GM04503 (cell line): ENCODE measurements around the gene VGLL3.
"Not testable (repeated sequence)": the region's sequence is repeated elsewhere in the genome, so short reads cannot be mapped to it uniquely, and the experiment has no call there.

Experiments
- DNase-seq: peaks from one replicate; pipeline ENCODE4 v3.0.0-alpha.2; 2012; ENCODE audit warnings: low read depth

VGLL3 gene

DNA sequence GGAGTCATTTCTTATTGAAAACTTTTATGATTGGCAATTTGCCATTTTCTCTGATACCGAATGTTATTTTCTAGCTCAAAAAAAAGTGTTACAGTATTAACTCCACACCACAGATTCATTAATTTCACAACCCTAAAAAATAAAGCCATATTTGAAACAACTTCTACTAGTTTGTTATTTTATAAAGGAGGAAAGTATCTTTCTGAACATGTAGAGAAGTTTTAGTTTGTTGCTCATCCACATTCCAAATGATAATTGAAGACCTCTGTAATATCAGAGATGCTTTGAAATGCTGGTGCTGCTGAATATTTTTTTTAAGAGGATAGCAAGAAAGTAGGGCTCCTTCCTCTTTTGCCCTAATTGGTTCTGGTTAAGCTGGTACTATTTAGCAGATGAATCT is 1.9 kb downstream of the VGLL3 start:
- DNase-seq: no peak

DNA sequence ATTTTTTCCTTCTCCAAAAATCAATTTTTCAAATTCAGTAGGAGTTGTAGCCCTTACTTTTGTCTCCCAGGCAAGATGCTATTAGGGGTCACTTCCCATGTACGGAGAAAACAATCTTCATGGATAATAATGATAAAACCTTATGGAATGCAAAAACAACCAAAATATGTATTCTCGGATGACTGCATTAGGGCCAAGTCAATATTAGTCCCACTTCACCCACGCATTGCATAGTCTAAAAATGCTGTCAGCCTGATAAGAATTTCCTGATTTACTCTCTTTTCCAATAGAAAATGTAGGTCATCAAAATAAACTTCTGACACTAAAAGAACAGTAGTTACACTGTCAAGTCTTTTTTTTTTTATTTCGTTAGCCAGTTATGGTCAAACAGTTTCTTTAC is 2.7 kb downstream of the VGLL3 start:
- DNase-seq: peak; percentile 61

DNA sequence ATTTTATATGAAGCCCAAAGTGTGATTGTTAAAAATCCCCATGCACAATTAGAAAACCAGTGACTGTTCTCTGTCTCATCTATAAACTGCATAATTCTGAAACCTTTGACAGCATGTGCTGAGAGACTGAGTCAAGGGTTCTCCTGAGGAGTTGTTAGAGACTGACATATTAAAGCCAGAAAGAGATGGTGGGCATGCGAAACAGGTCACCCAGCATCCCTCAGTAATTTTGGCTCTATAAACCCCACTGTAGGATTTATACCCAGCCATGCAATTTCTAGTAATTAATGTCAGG is 3.6 kb downstream of the VGLL3 start:
- DNase-seq: no peak

DNA sequence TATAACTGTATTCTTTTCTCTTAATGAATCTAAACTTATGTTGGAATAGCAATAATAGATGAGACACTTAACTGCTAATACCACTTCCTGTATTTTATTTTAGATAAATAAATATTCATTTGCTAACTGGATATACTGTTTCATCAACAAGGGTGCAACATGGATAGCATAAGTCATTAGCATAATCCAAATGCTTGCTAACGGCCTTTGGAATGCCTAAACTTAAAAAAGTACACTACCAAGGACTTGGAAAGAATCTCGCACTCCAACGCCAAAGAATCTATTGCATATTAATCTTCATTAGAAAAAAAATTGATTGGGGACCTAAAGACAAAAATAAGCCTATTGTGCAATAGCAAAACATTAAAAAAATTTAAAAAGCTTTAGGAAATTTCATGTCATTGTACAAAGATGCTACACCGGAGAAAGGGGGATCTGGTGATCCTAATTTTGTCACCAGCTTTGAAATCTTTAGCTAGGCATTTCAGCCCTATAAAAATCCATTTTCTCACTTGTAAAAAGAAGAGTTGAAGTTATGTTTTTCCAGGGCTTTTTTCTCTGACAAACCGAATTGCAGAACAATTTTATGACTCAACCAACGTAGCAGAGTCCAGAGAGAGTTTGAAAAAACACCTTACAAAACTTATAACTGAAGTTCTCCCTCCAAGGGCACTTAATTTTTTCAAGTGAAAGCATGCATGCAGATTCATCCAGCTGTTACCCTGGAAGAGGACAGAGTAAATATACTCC is 4.1 kb downstream of the VGLL3 start:
- no peak for DNase-seq

DNA sequence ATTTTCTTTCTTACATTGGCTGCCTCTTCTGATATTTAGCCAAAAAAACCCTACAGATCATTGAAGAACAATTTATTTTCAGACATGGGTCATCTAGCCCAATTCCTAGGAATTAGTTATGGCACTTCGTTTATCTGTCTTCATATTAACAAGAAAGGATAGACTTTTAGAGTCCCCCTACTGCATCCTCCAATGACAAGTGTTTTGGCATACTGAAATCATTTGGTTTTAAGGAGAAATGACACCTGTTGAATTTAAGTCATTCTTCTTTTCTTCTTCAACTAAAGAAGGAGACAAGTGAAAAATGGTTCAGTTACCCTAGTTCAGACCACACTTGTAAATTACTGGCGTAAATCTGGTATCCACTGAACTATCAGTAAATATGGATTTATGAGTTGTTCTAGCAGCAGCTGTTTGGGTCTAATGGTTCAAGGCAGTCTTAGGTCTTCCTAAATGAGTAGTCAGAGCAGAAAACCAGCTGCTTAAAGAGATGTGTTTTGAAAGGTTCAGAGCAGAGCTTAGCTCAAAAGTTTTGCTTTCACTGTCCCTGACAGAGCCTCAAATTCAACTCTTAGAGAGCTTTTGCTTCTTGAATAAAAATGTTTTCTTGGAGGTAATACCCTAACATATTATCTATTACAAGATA is 5.6 kb downstream of the VGLL3 start:
- DNase-seq: no peak

DNA sequence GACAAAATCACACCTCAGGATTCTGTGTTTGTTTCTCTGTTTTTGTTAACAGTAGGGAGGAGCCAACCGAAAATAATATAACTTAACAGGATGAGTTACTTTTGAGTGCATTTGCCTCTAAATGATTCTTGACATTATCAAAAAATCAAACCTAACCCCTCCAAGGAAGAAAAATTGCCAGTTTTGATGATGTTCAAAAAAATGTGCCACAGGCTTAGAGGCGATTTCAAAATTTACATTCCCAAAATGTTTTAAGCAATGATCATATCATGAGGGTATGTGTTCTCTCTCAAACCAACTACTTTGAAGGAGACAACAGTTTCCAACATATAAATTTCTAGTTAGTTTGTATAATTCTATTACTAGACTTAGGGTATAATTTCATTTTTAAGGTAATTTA is 6.7 kb downstream of the VGLL3 start:
- DNase-seq: no peak

DNA sequence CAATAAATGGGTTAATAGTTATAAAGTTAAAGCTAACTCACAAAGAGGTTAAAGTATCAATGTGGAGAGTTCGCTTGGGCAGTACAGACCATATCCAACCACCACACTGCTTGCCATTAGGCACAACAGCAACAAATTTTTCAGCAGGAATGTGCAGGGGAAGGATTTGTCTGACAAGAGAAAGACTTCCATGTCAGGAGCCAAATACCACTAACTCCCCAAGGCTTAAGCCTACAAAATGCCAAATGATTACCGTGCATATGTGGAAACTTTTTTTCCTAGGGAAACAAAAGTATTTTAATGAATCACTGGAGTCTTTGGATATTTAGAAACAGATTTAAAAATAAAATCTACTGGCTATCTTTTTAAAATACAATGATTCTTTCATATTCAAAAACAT is 8.1 kb downstream of the VGLL3 start:
- DNase-seq: peak; percentile 91

DNA sequence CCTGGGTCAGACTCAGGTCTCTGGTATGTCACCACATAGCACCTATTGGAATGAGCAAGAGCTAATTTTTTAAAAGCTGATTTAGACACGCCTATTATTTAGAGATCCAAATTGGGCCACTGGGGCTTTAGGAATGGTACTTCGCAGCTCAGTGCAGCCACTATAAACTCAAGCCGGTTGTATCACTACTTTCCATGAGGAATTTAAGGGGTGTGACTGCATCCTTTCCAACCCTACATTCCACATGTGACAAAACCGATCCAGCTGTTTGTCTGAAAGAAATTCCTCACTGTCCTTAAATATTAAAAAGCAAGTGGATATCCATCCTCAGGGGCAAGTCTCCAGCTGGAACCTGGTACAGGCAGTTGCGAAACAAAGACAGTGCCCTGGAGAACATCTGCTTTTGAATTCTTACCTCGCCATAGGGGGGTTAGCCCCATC is 12.8 kb downstream of the VGLL3 start:
- peak; percentile 63 for DNase-seq

DNA sequence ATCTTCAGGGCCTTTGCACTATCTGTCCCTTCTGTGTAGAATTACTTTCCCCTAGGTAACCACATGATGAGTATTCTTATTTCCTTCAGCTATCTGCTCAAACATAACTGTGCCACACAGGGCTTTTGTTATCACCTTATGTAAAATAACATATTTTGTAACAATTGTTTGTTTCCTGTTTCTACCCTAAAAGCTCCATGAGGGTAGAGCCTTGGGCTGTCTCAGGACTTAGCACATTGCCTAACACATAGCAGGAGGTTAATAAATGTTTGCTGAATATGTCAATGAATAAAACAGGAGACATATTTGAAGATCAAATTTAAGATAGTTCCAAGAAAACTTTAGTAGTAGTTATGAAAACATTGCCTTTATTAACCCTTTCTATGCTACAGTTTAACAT is 14.7 kb downstream of the VGLL3 start:
- DNase-seq: no peak

DNA sequence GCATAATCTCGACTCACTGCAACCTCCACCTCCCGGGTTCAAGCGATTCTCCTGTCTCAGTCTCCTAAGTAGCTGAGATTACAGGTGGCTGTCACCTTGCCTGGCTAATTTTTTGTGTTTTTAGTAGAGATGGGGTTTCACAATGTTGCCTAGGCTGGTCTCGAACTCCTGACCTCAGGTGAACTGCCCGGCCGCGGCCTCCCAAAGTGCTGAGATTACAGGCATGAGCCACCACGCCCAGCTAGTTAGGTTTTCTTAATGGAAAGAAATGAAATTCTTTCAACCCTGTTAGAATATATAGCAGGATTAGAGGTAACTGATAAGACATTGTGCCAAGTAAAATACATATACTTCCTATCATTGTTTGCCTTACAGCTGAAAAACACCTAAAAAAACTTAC is 16.8 kb downstream of the VGLL3 start:
- not testable (repeated sequence) for DNase-seq

DNA sequence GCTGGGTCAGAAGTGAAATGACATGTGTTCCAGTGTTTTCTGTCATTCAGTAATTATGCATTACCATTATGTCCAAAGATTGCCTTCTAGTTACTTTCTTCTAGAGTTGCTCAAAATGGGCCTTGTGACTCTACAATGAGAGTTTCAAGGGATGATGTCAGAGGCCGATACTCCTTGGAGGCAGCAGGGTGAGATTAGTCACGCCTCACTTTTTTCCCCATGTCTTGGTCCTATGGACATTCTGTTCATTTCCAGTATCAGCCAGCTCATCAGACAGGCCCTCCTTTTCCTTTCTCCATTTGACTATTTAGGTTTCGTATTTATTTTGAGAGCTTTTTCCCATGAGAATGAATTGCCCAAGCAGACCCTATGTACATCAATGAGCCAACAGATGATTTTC is 17.5 kb downstream of the VGLL3 start:
- DNase-seq: peak; percentile 69

DNA sequence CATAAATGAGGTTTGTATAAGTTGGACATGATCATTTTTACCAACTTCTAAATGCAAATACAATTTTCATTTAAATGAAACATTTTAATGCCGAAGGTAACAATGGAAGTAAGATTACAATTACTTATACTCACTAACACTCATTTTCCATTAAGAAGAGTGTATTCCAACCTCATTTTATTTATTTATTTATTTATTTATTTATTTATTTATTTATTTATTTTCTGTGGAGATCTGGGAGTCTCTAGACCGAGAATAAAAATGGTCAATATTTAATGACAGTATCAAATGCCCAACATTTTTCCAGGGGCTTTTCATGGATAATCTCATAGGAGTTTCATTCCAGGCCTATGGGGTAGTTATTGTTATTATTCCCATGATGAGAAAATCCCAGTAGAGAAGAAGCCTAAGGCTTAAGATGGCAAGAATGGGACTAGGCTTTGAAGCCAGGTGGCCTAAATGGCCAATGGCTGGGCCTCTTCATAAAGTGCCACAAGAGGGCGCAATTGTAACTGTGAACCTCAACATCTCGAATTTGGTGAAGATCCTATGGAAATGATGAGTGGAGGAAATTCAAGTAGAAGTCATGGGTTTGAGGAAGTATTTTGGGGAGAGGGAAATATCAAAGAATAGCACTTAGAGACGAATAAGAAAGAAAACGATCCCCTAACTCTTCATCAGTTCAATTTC is 21.3 kb downstream of the VGLL3 start:
- no peak for DNase-seq

DNA sequence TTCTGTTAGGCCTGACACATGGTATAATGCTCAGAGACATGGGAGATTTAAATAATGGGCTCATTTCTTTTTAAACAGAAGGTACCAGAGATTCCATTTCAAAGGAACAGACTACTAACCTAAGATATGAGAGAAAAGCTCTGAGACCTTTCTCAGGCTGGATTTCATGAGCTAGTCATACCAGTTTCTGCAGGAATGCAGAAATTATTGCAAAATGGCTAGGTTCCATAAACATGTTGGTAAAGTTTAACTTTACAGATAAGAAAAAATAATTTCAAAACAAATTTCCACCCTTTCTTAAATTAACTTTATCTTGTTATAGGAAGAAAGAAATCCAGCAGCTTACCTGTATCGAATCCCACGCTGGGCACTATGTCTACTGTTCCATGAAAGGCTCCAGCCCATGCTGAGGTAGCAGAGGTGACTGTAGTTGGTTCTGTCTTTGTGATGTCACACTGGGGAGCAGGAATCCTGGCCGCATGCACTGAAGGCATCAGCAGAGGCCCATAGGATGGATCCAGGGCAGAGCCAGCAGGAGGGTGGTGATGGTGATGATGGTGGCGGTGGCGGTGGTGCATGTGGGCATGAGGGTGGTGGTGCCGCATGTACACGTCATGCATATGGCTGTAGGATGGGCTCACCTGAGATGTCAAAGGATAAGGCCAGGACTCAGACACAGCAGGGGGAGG is 22.6 kb downstream of the VGLL3 start:
- no peak for DNase-seq

DNA sequence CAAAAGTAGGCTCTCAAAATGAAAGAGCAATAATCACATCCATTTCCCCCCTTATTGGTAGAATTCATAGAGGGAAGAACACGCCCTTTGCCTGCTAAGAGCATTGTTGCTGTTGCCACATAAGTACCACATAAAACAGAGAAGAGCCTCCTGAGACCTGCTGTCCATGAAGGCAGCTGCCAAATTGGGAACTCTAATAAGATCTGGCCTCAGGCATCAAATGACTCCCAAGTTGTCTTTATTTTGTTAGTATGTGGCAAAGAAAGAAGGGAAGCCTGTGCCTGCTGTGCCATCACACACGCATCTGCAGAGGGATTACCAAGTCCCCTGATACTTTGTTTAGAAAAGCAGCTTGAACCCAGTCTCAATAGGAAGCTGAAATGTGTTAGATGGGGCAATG is 23.9 kb downstream of the VGLL3 start:
- DNase-seq: no peak

DNA sequence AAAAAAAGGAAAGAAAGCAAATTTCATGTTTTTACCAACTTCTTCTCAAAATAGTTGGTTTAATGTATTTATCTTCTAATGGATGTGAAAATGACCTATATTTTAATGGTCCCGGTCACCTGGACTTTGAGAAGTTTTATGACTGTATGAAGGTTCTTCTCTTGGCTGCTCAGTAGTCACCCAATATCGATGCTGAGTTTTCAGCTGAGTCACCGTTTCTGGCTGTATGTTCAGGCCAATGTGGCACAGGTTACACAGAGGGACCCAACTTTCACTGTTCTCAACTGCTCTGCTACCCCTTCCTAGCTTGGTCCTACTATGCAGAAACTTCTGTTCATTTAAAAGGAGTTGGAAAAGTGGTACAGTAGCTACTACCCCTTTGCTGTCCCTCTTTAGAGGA is 25.8 kb downstream of the VGLL3 start:
- DNase-seq: no peak

DNA sequence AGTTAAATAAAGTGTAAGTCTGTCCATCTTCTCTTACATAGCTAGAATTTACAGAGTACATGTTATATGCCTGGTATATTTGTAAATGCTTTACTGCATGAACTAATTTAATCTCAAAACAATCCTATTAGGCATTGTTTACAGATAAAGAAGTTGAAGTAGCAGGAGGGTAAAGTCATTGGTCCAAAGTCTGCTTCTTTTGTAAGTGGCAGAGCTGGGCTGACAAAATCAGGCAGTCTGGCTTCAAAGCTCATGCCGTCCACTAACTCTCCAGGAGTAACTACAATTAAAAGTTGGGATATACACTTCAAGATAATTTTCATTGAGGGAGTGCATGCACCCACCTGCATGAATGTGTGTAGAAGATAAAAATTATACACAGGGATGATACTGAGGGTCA is 27.3 kb downstream of the VGLL3 start:
- no peak for DNase-seq

DNA sequence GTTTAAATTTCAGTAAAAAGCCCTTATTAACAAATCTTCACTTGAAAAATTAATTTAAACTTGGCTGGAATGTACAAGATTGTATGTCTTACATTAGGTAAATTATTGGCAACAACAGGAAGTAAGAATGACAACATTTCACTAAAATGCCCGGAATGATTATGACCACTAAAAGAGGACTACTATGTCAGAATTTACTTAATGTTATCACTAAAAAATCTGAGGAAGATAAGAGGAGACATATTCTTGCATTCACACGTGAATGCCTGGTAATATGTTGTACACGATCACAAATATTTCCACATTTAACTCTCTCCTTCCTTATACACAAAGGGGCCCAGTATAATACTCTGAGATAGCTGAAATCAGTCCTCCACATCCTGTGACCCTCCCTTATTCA is 29.7 kb downstream of the VGLL3 start:
- DNase-seq: no peak

DNA sequence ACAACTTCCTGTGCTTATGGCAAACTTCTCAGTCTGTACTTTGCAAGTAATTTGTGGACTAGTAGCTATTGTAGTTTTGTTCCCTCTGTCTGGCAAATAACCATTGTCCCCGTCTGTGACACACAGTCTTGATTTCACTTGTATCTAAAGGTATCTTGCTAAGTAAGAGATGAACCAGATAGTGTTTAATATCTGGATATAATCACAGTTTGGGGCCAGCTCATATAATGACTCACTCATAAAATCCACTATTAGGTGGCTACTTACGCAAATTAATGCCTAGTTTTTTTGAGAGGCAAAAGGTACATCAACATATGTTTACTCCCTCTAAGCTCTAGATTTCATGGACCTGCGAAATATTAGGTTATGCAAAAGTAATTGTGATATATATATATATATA is 30.4 kb downstream of the VGLL3 start:
- DNase-seq: no peak

DNA sequence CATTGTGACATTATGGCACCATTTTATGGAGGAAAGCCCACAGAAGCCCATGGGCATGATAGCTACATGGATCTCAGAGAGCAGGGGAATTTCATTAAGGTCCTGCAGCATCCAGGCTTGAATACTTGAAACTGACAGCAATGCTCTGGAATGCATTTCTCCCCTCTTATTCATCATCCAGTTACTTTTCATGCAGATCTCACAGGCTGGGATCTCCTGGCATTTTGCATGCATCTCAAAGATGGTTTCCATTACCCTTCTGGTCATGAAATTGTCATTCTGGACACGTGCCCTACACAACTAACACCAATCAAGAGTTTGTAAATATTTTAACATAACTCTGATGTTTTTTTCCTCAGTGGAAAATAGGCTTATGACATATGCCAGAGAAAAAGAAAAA is 32.4 kb downstream of the VGLL3 start:
- peak; percentile 84 for DNase-seq

DNA sequence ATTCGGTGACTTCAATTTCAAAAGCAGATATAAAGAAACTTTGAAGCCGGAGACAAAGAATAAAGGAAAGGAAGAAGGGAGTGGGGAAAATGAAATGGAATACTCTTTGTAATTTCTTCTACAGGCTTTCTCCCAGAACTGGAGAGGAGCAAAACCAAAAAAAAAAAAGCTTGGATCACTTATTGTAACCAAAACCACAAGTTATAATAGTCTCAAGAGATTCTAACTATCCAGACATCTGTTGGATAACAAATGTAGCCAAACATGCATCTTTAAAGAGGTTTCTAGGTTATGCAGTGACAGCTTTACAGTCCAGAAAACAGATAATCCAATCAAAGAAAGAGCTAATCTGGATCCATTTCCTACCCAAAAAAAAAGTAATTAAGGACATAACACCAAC is 36.2 kb downstream of the VGLL3 start:
- no peak for DNase-seq

DNA sequence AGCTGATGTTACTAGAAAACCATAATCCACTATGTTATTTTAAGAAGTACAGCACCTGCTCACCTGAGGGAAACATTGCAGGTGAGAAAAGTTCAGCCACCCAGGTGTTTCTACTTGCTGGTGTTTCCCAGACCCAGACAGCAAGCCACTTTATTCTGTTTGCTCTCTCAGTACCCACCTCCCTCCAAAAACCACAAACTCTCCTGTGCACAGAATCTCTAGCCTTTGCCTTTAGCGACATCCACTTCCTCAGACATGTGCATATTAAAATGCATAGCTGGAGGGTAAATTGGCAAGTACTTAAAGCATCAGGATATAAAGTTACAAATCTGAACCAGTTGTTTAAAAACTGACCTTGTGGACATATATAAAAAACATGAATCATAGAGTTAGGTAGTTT is 36.7 kb downstream of the VGLL3 start:
- DNase-seq: no peak

DNA sequence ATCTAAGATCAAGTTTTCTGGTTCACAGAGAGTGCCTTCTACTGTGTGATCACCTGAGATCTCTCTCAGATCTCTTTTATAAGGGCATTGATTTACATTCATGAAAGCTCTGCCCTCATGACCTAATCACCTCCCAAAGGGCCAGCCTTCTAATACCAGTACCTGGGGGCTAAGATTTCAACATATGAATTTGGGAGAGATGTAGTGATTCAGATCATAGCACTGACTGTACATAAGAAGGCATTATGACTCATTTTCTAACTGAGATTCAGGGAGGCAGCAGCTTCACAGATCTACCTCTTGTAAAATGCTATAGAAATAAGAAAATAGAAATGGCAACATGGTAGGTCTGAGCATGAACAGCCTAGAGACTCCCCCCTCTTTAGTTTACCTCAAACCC is 39.6 kb downstream of the VGLL3 start:
- no peak for DNase-seq

DNA sequence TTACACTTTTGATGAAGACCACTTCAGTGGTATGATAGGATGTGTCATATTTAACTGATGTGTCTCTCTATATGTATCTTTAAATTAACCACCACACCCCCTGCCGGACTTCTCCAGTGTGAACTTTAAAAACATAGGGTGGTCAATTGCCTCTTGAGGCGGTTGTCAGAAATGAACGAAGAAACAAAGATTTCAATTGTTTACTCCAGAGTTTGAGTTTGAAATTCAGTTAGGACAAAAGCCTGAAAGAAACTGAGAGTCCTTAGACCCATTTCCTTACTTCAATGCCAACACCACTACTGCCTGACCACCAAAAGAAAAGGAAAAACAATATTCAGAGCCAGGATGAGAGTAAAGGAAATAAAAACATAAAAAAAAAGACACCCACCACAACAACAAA is 40.2 kb downstream of the VGLL3 start:
- DNase-seq: no peak
